Measurements from ENCODE around the gene RSPO1. TPM values are rescaled to one million over a fixed set of nuclear protein-coding genes. Genes with fewer than 3 reads are reported as not detected.

The RSPO1 gene
- total and polyA plus RNA-seq, 10 of the 15 experiments (the other 5 are each of a cell fraction or from before 2014, with no cell fraction given), result not detected

DNA sequence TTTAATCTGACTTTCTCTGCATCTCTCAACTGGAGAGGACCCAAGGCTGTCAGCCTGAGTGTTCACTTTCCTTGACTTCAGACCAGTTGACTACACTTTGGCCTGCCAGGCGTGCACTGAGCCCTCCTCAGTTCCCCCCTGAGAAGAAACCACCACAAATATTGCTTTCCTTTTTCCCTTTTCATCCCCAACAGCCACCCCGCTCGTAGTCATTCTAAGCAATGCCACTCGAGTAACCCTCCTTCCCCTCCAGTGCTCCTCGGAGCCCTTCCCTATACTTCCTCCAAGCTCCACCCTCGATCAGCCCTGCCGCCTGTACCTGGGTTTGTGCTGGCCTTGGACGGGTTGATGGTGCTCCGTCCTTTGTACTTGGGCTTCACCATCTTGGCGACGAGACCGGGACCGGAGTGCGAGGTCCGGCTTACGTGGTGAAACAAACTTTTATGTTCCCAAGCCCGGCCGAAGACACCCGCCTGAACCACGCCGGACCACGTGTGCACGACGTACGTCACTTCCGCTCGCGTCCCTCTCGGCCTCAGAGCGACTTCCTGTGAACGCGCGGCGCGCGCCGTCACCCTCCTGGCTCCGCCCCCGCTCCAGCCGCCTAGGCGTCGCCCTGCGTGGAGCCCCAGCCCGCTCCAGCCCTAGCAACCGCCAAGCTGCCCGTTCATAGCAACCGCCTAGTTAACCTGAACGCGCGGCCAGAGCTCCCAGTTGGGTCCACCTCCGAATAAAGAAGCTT, 39.1 kb downstream of the RSPO1 start, which contains the start of gene GNL2:
Gene GNL2, minus strand, starts transcription at position 498 of the 742 bp plus-strand sequence. Its CDS starts 115 bp downstream, at position 383.
- WGBS (ENCODE audit: insufficient coverage, insufficient replicate concordance, low lambda C conversion rate, missing lambda C conversion rate), result under 1% methylated on average over 50 of the region's 51 CpGs
- ATAC-seq (peak; percentile 99), DNase-seq (ENCODE audit: low read depth, low spot score) (peak; percentile 83), FAIRE-seq (peak; percentile 96)
- peak within 1 kb of the TSS; percentile 84 for H3K27ac ChIP-seq (ENCODE audit: control insufficient read depth, insufficient read depth)
- peak within 1 kb of the TSS; percentile 82 for H3K4me2 ChIP-seq (ENCODE audit: control insufficient read depth, insufficient read depth)
- H3K36me3 ChIP-seq (ENCODE audit: control insufficient read depth in 2 of 2, insufficient read depth in 2 of 2, low read length in 1 of 2), result peaks cover 0 to 10% of the 10 kb centered on the region in 2 experiments; a peak in 2 of 4 replicates
- POLR2A ChIA-PET, result interaction anchor here (0.6 to 2.1 kb wide), 4 partner anchors 51 to 120 kb away, joined by 3 to 6 read pairs (median 4); a partner anchor contains a TSS
- no peaks in the 10 kb centered on the region for H3K9me3 ChIP-seq (replicated peaks; ENCODE audit: control insufficient read depth, insufficient read depth, low read length)
- RAD21 ChIA-PET (ENCODE audit: unreplicated experiment), result interaction anchor here (0.6 to 1.5 kb wide), 6 partner anchors 42 to 108 kb away, joined by 3 to 6 read pairs (median 3); partner anchors contain the start of genes CDCA8, MEAF6 and SNIP1
- peak within 1 kb of the TSS; percentile 96 for H2AFZ ChIP-seq (ENCODE audit: control insufficient read depth, low read depth, low read length)
- H3K9ac ChIP-seq (ENCODE audit: control insufficient read depth, insufficient read depth, low read length), result peak within 1 kb of the TSS; percentile 89
- no peaks in the 10 kb centered on the region for H4K20me1 ChIP-seq (ENCODE audit: control insufficient read depth, insufficient read depth)
- peak within 1 kb of the TSS; percentile 77 for H3K4me3 ChIP-seq
- SMC1A ChIA-PET (ENCODE audit: uncharacterized antibody, unreplicated experiment), result interaction anchor here (1.1 to 14.3 kb wide), 2 partner anchors 84 to 93 kb away, joined by 6 to 245 read pairs; no protein-coding TSS in a partner anchor
- CTCF ChIA-PET, result interaction anchor here (0.8 to 17.5 kb wide), 4 partner anchors 87 to 145 kb away, joined by 3 to 521 read pairs (median 4); partner anchors contain the start of gene CDCA8
- H3K79me2 ChIP-seq (ENCODE audit: control insufficient read depth, insufficient read depth, low read length), result peaks cover 28% of the 10 kb centered on the region
- intact Hi-C loops (cut with micrococcal nuclease; ENCODE audit: unreplicated experiment), result loop anchor here (5.0 kb wide), 1 partner anchor 123 kb away; the partner anchor contains the start of gene ZC3H12A
- in situ Hi-C loops (cut with MboI), result loop anchor here (25.0 kb wide), 1 partner anchor 392 kb away; the partner anchor contains the start of gene SF3A3
- no peaks in the 10 kb centered on the region for H3K27me3 ChIP-seq (replicated peaks in 1 of 2; ENCODE audit: control insufficient read depth in 2 of 2, insufficient read depth in 2 of 2, low read length in 1 of 2)
- peaks cover 7% of the 10 kb centered on the region for H3K4me1 ChIP-seq (ENCODE audit: control insufficient read depth, insufficient read depth, low read length)
- BruUV-seq (replicated peaks), result no TSS peak
- TF ChIP-seq NR2F1 (conservative IDR thresholded peaks at IDR 0.05) (no peak), NFYA (IDR thresholded peaks at IDR 0.05; ENCODE audit: borderline replicate concordance, low read depth, low read length) (no peak), ZNF622 (IDR thresholded peaks at IDR 0.05) (no peak), KDM1A (IDR thresholded peaks at IDR 0.05; ENCODE audit: borderline replicate concordance) (no peak), SPI1 (IDR thresholded peaks at IDR 0.05; ENCODE audit: borderline replicate concordance, insufficient read depth, low read depth, low read length) (peak; percentile 4; the same call in 1 of the 2 replicates), SIN3A (IDR thresholded peaks at IDR 0.05; ENCODE audit: low read depth, low read length) (peak; percentile 86), ZNF24 (IDR thresholded peaks at IDR 0.05) (no peak), BHLHE40 (IDR thresholded peaks at IDR 0.05; ENCODE audit: borderline replicate concordance in 1 of 2, low read depth in 2 of 2, low read length in 1 of 2) (peak; percentile 34 to 62; a peak in 1 of 4 replicates), TCF12 (IDR thresholded peaks at IDR 0.05; ENCODE audit: low read depth, low read length) (peak; percentile 37; the same call in 1 of the 2 replicates), BACH1 (IDR thresholded peaks at IDR 0.05; ENCODE audit: borderline replicate concordance) (0 out of 2 replicates have a peak, but pooled peaks have one; percentile 25), DPF2 (IDR thresholded peaks at IDR 0.05) (peak; percentile 34; the same call in 1 of the 2 replicates), CBFB (IDR thresholded peaks at IDR 0.05; ENCODE audit: low read depth) (0 out of 2 replicates have a peak, but pooled peaks have one; percentile 43), CEBPB (IDR thresholded peaks at IDR 0.05; ENCODE audit: borderline replicate concordance in 1 of 2, low read depth in 2 of 2, low read length in 2 of 2) (no peak), SIX5 (IDR thresholded peaks at IDR 0.05; ENCODE audit: low read depth, low read length, severe bottlenecking) (peak; percentile 7), POLR2AphosphoS2 (IDR thresholded peaks at IDR 0.05; ENCODE audit: low read depth, low read length) (0 out of 2 replicates have a peak, but pooled peaks have one; percentile 49), PAX8 (IDR thresholded peaks at IDR 0.05) (no peak), MYC (IDR thresholded peaks at IDR 0.05; ENCODE audit: insufficient read depth, insufficient read length, insufficient replicate concordance, low read length, severe bottlenecking) (peak; percentile 82), TAF1 (IDR thresholded peaks at IDR 0.05; ENCODE audit: borderline replicate concordance, low read depth, low read length) (peak; percentile 67; the same call in 1 of the 2 replicates), WRNIP1 (IDR thresholded peaks at IDR 0.05; ENCODE audit: borderline replicate concordance, low read depth, low read length) (no peak), BCL11A (IDR thresholded peaks at IDR 0.05; ENCODE audit: low read depth, low read length) (0 out of 2 replicates have a peak, but pooled peaks have one; percentile 15)
- TF ChIP-seq, protein P1, sequence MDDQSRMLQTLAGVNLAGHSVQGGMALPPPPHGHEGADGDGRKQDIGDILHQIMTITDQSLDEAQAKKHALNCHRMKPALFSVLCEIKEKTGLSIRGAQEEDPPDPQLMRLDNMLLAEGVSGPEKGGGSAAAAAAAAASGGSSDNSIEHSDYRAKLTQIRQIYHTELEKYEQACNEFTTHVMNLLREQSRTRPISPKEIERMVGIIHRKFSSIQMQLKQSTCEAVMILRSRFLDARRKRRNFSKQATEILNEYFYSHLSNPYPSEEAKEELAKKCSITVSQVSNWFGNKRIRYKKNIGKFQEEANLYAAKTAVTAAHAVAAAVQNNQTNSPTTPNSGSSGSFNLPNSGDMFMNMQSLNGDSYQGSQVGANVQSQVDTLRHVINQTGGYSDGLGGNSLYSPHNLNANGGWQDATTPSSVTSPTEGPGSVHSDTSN (IDR thresholded peaks at IDR 0.05; ENCODE audit: insufficient replicate concordance, low read depth, low read length), result no peak
- TF ChIP-seq, protein P2, sequence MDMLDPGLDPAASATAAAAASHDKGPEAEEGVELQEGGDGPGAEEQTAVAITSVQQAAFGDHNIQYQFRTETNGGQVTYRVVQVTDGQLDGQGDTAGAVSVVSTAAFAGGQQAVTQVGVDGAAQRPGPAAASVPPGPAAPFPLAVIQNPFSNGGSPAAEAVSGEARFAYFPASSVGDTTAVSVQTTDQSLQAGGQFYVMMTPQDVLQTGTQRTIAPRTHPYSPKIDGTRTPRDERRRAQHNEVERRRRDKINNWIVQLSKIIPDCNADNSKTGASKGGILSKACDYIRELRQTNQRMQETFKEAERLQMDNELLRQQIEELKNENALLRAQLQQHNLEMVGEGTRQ (IDR thresholded peaks at IDR 0.05; ENCODE audit: borderline replicate concordance, low read depth, low read length), result peak; percentile 84
